A549 treated with dexamethasone at 1 μM for 4 hours (cell line): ENCODE results near the gene ZNF319. TPM values are rescaled to one million over a fixed set of nuclear protein-coding genes. Genes with fewer than 3 reads are reported as not detected.

Source experiments
- total RNA-seq: library from RNA; stranded (reverse); fragments of 200-300 nt; extraction: Qiagen RNA extraction; gene quantifications from 5 replicates; pipeline ENCODE4 v1.2.3, GENCODE V29; 2022

The ZNF319 gene
- 9.1 to 14.8 TPM (median 12.9 TPM) in 5 replicates for total RNA-seq

DNA sequence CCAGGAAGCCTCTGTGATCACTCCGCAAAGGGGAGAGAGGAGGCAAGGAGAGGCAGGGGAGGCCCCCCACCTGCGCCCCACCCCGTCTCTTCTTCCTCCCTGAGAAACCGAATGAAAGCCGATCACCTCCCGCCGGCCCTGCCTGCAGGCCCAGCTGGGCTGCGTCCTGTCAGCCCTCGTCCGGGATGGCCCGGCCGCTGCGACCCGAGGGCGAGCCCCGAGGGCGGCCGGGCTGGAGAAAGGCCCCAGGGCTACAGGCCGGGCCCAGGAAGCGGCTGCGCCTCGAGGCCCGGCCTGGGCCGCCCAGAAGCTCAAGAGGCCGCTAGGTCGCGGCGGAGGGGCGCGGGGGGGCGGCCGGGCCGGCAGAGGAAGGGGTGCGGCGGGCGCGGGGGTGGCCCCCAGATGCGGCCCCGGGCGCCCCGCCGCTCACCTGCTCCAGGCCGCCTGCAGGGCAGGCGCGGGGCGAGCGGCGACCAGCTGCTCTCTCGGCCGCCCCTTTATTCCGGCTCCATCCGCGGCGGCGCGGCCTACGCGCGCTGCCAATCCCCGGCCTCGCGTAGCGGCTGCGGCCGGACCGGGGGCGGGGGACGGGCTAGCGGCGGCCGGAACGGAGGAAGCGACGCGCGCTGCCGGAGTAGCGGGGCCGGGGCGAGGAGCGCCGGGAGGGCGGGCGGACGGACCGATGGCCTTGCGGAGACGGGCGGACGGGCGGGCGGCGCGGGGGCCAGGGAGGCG, at the start of gene ZNF319:
Gene ZNF319 (minus strand): TSS at position 702 of the 735 bp plus-strand sequence. CDS start 2,407 bp downstream, outside the sequence.

DNA sequence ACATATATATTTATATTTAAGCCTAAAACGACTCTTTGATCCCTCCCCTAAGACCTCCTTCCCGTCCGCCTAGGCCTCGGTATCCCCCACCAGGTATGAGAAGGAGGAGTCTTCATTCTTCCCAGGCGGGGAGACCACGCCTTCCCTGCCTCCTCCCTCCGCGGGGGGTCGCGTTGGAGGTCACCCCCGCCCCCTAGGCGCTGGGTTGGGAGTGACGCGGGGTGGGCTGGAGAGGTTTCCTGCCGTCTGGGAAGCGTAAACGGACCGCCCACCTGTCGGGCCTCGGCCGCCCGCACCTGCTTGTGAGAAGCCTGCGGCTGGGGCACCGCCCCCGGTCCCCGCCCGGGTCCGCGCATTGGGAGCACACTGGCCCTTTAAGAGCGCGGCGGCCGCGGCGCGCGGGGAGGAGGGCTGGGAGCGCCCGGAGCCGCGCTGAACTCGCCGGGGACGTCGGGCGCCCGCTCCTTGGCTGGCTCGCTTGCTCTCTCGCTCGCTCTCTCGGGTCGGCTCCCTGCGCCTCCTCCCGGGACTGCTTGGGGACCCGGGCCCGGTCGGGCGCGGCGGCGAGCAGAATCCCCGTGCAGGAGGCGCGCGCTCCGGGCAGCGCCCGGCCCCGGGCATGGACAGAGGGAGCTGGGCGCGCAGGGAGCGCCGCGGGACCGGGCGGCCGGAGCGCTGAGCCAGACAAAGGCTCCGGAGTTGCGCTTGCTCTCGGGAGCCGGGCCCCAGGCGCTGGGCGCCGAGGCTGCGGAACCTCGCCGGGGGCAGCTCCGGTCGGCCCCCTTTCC, 25.1 kb upstream of the ZNF319 start, which contains the start of gene MMP15:
Gene MMP15 (plus strand): TSS at position 404 of the 788 bp plus-strand sequence. CDS start 597 bp downstream, outside the sequence.

DNA sequence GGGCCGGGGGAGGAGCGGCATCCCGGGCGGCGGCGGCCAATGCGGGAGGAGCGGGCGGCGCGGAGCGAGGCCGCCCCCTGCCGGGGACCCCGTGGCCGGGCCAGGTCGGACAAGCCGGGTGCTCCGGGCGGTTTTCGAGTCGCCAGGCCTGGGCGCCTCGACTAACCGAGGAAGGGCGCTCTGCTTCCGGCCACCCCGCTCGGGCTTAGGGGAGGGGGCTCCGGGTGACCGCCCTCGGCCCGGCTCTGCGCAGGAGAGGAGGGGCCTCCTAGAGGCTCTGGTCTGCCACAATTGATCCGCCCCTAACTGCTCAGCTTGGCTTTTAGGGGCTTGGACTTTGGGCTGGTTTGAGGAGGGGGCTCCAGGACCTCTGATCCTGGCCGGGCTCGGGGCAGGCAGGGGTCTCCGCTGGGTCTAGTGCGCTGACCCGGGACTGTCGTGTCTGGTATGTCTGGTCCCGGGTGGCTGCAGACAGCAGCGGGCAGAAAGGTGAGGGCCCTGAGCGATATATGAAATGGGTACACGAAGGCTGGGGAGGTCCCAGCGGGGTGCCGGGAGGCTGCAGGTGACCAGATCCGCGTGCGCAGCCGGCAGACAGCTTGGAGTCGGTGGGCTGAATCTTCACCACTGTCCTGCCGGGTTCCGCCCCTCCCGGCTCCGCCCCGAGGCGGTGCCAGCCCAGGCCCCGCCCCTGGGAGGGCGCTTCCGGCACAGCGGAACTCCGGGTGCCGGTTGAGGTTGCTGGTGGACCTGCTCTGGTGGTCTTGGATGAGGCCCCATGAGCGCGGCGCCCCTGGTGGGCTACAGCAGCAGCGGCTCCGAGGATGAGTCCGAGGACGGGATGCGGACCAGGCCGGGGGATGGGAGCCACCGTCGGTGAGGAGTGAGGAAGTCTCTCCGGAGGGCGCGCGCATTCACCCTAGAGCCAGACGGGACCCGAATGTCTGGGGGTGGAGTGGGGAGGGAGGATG, 519 bp upstream of the ZNF319 start, which contains the start of gene USB1:
Gene USB1 (plus strand): TSS at position 702 of the 971 bp plus-strand sequence. CDS start 77 bp downstream, at position 779.

DNA sequence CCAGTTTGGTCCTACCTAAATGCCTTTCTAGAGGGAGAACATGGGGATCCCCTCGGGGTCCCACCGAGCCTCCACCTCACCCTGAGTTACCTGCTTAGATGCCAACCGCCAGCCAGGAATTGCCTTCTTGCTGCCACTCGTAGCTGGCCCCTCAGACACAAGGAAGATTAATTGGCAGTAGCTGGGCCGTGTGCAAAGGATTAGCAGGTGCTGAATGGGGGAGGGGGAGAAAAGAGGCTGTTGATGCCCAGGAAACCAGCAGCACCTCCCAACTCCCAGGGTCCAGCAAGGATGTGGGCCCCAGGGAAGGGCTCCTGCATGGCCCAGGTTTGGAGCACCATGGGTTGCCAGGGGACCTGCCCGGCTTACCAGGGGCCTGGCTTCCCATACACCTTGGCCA, 29.5 kb downstream of the ZNF319 start, which contains the start of gene CNGB1:
Gene CNGB1 (minus strand): TSS at position 159 of the 400 bp plus-strand sequence. CDS start 3,842 bp downstream, outside the sequence.

Other genes starting within 250 kb of the ZNF319 start
- 96.7 to 124 TPM (median 119 TPM) in 5 replicates for gene KIFC3, start 198.2 kb downstream of the ZNF319 start, total RNA-seq
- gene CNGB1, start 29.5 kb downstream of the ZNF319 start, total RNA-seq = 0.06 to 0.12 TPM (median 0.09 TPM) in 5 replicates
- 74.0 to 84.9 TPM (median 81.9 TPM) in 5 replicates for gene USB1, start 735 bp upstream of the ZNF319 start, total RNA-seq
- 43.1 to 66.9 TPM (median 61.5 TPM) in 5 replicates for gene MMP15, start 25.1 kb upstream of the ZNF319 start, total RNA-seq
- 53.1 to 57.5 TPM (median 57.1 TPM) in 5 replicates for gene CFAP20, start 128.7 kb upstream of the ZNF319 start, total RNA-seq
- gene CSNK2A2, start 197.4 kb upstream of the ZNF319 start, total RNA-seq = 60.6 to 70.8 TPM (median 65.1 TPM) in 5 replicates